Measurements from ENCODE around the gene RFX5. TPM values are rescaled to one million over a fixed set of nuclear protein-coding genes. Genes with fewer than 3 reads are reported as not detected.
"Not testable (repeated sequence)": the region's sequence is repeated elsewhere in the genome, so short reads cannot be mapped to it uniquely, and the experiment has no call there.

The RFX5 gene
- total RNA-seq: 10 to 100 TPM; 17.9 to 34.5 (median 25.9) TPM

- Histone ChIP-seq H3K36me3 (no peaks in the 10 kb centered on the region), H3K4me3 (peak within 1 kb of the TSS; percentile 68 to 70 (median 69)), H3K27me3 (no peaks in the 10 kb centered on the region), H3K4me1 (no peaks in the 10 kb centered on the region), H3K9me3 (peaks cover 0 to under 1% of the 10 kb centered on the region in 2 donors), H3K27ac (peak within 1 kb of the TSS; percentile 91 to 93)
- DNase-seq (ENCODE audit: low spot score in 2 of 2): peak; percentile 91 to 94
- intact Hi-C loops (cut with DNase I; ENCODE audit: low total_unique reads): no loop called here
- TF ChIP-seq CTCF (IDR thresholded peaks at IDR 0.05): no peak
- TF ChIP-seq POLR2A (IDR thresholded peaks at IDR 0.05): peak; percentile 21
- peak; percentile 48 to 79 (median 78) for TF ChIP-seq POLR2AphosphoS5 (IDR thresholded peaks at IDR 0.05)
These were observed at the start of gene RFX5 for GRCh38 chr1:151346769-151347522. RFX5 (minus strand) TSS chr1:151347252; CDS start chr1:151346320, 932 bp downstream.

DNA sequence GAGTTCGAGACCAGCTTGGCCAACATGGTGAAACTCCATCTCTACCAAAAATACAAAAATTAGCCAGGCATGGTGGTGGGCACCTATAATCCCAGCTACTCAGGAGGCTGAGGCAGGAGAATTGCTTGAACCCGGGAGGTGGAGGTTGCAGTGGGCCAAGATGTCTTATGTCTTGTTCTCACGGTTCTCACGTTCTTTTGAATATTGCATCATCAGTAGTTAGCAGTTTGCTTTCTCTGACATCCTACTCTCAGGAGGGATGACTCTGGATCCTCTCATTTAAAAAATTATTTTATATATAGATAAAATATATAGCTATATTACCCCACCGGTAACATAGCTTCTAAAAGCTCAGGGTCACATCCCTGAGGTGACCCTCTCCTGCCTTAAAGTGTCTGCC is 49.2 kb upstream of the RFX5 start:
- H3K4me1 ChIP-seq; H3K4me3 ChIP-seq; H3K27me3 ChIP-seq; intact Hi-C loops (cut with DNase I; ENCODE audit: low total_unique reads); DNase-seq (ENCODE audit: low spot score in 2 of 2); H3K36me3 ChIP-seq; H3K9me3 ChIP-seq; H3K27ac ChIP-seq: not testable (repeated sequence)

DNA sequence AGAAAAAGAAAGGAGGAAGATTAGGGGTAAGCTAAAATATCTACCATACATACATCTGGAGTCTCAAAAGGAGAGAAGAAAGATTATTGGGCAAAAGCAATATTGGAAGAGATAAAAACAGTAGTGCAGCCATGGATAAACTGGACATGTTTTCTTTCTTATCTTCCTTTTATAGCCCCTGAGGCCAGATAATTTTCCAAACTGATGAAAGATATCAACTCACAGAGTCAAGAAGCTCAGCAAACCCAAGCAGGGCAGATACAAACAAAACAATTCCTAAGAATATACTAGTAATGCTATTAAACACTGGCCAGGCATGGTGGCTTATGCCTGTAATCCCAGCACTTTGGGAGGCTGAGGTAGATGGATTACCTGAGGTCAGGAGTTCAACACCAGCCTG is 46.5 kb upstream of the RFX5 start:
- no peak overlapping the region for H3K27ac ChIP-seq
- TF ChIP-seq POLR2A (IDR thresholded peaks at IDR 0.05): no peak
- TF ChIP-seq CTCF (IDR thresholded peaks at IDR 0.05): no peak
- TF ChIP-seq POLR2AphosphoS5 (IDR thresholded peaks at IDR 0.05): no peak
- intact Hi-C loops (cut with DNase I; ENCODE audit: low total_unique reads): no loop called here
- no peaks in the 10 kb centered on the region for H3K4me1 ChIP-seq
- H3K4me3 ChIP-seq: no peak overlapping the region
- no peaks in the 10 kb centered on the region for H3K9me3 ChIP-seq
- H3K36me3 ChIP-seq: no peaks in the 10 kb centered on the region
- no peaks in the 10 kb centered on the region for H3K27me3 ChIP-seq
- DNase-seq (ENCODE audit: low spot score in 2 of 2): no peak

GRCh38 chr1:151391079-151391563 is 44.1 kb upstream of the RFX5 start:
- Histone ChIP-seq H3K4me1 (no peaks in the 10 kb centered on the region), H3K9me3 (no peaks in the 10 kb centered on the region), H3K36me3 (no peaks in the 10 kb centered on the region), H3K4me3 (no peak overlapping the region), H3K27me3 (no peaks in the 10 kb centered on the region), H3K27ac (no peak overlapping the region)
- intact Hi-C loops (cut with DNase I; ENCODE audit: low total_unique reads): no loop called here
- TF ChIP-seq POLR2AphosphoS5 (IDR thresholded peaks at IDR 0.05): no peak
- no peak for TF ChIP-seq CTCF (IDR thresholded peaks at IDR 0.05)
- no peak for TF ChIP-seq POLR2A (IDR thresholded peaks at IDR 0.05)
- no peak for DNase-seq (ENCODE audit: low spot score in 2 of 2)

DNA sequence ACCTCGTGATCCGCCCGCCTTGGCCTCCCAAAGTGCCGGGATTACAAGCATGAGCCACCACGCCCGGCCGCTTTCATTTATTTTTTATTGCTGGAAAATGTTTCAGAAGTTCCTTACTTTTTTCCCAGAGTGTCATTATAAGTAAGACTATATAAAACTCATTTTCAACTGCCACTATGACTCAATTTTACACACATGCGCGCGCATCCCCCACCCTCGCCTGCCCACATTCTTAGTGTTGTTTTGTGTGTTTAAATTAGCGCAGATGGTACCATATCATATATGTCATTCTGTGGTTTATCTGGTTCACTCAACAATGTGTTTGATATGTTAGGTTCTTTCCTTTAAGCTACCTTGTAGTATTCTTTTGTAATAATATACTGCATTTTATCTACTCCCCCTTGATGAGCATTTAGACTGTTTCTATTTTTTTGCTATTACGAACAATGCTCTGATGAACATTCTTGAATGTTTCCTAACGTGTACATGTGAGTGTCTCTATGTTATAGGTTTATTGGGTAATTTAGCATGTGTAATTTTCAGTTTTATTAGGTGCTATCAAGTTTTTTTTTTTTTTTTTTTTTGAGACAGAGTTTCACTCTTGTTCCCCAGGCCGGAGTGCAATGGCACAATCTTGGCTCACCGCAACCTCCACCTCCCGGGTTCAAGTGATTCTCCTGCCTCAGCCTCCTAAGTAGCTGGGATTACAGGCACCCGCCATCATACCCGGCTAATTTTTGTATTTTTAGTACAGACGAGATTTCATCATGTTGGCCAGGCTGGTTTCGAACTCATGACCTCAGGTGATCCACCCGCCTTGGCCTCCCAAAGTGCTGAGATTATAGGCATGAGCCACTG is 43.4 kb upstream of the RFX5 start:
- DNase-seq (ENCODE audit: low spot score in 2 of 2); H3K36me3 ChIP-seq; H3K9me3 ChIP-seq; intact Hi-C loops (cut with DNase I; ENCODE audit: low total_unique reads); H3K4me1 ChIP-seq; H3K27ac ChIP-seq; H3K27me3 ChIP-seq; H3K4me3 ChIP-seq: not testable (repeated sequence)

- Histone ChIP-seq H3K4me1 (no peaks in the 10 kb centered on the region), H3K4me3 (no peak overlapping the region), H3K27ac (no peak overlapping the region), H3K27me3 (no peaks in the 10 kb centered on the region), H3K36me3 (no peaks in the 10 kb centered on the region), H3K9me3 (no peaks in the 10 kb centered on the region)
- TF ChIP-seq POLR2A (IDR thresholded peaks at IDR 0.05) (no peak), CTCF (IDR thresholded peaks at IDR 0.05) (no peak), POLR2AphosphoS5 (IDR thresholded peaks at IDR 0.05) (no peak)
- intact Hi-C loops (cut with DNase I; ENCODE audit: low total_unique reads): no loop called here
- DNase-seq (ENCODE audit: low spot score in 2 of 2): no peak
These were observed 39.0 kb upstream of the RFX5 start for GRCh38 chr1:151386002-151386401.
